GM12864 (cell line): Measurements from ENCODE around the gene FLNC.

Source experiments
- DNase-seq: peaks from one replicate; pipeline ENCODE4 v3.0.0-alpha.2; 2011; ENCODE audit warnings: low read depth
- H3K4me3 ChIP-seq: 2 replicates; pipeline ENCODE4 v1.5.1; 2011; ENCODE audit warnings: mild to moderate bottlenecking, low read depth, low read length, control low read depth
- CTCF ChIP-seq: IDR thresholded peaks from 2 replicates; pipeline ENCODE4 v1.5.1; 2011; ENCODE audit warnings: low read depth, mild to moderate bottlenecking, moderate library complexity, low read length, control low read depth, inconsistent platforms; ENCODE audit errors: missing control alignments

The FLNC gene

GRCh38 chr7:128865303-128865702 lies 35.1 kb downstream of the FLNC start:
- no peak for TF ChIP-seq CTCF
- no peak overlapping the region for H3K4me3 ChIP-seq

GRCh38 chr7:128865996-128866877 lies 36.0 kb downstream of the FLNC start:
- no peak for TF ChIP-seq CTCF
- no peak overlapping the region for H3K4me3 ChIP-seq
- no peak for DNase-seq

More at GRCh38 chr7:128865303-128865702, 35.1 kb downstream of the FLNC start:
- DNase-seq = no peak

- H3K4me3 ChIP-seq = no peak overlapping the region
- TF ChIP-seq CTCF = no peak
- no peak for DNase-seq
Observed at GRCh38 chr7:128867241-128867640, 37.0 kb downstream of the FLNC start.

GRCh38 chr7:128867842-128868623 lies 37.8 kb downstream of the FLNC start:
- no peak overlapping the region for H3K4me3 ChIP-seq
- no peak for TF ChIP-seq CTCF
- no peak for DNase-seq

- no peak for DNase-seq
- peak overlapping the region; percentile 46; the same call in 1 of the 2 replicates for H3K4me3 ChIP-seq
- no peak for TF ChIP-seq CTCF
Observed at GRCh38 chr7:128868624-128869137, 38.5 kb downstream of the FLNC start.

DNA sequence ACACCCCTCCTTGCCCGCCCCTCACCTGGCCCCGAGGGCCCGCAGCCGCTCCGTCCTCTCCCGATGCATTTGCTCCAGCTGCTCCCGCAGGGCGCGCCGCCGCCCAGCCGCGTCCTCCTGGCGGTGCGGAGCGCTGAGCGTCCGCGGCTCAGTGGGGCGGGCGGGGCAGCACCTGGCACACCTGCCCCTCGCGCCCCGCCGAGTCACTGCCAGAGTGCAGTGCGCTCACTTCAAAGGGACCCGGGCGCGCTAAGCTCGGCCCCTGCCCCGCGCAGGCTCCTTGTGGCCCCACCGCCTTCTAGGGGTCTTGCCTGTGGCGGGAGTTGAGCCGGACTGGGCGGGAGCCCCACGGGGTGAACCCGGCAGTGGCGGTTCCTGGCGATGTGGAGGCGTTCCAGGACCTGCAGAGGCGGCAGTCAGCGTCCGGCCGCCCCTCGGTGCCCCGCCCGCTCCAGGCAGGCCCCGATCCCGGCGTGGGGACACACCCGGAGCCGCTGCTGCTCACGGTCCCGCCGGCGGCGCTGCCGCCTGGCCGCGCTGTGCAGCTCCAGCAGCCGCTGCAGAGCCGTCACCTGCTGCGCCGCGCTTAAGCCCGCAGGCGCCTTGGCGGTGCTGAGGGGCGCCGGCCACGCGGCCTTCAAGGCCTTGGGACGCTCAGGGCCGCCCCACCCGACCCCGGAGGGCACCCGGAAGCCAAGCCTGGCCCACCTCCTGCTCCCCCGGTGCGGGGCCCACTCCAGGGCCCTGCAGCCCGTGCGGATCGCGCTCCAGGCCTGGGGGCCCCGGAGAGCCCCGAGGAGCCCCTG lies 39.1 kb downstream of the FLNC start:
- peak overlapping the region; percentile 46 for H3K4me3 ChIP-seq
- no peak for DNase-seq

More for the DNA sequence above, 39.1 kb downstream of the FLNC start:
- peak; percentile 20 for TF ChIP-seq CTCF
